ENCODE data around the gene GALNT11. TPM values are rescaled to one million over a fixed set of nuclear protein-coding genes. Genes with fewer than 3 reads are reported as not detected.
A peak's percentile ranks its signal among the peaks of the same experiment; 100 is the strongest.

The GALNT11 gene
- total RNA-seq (2011; cell fraction: chromatin; rRNA removed; ENCODE audit: low replicate concordance): 71.2 and 136 TPM in 2 replicates
- total RNA-seq (2011; cell fraction: nucleolus; rRNA removed): 40.0 and 46.1 TPM in 2 replicates
- total RNA-seq (2011; cell fraction: nucleoplasm; rRNA removed): 82.1 and 111 TPM in 2 replicates
- total RNA-seq (2014; rRNA removed): 30.0 and 30.7 TPM in 2 replicates
- 33.3 and 36.5 TPM in 2 replicates for total RNA-seq (2014; rRNA removed; fragmentation: Illumina TruSeq; extraction: Trizol)
- total RNA-seq (2015; rRNA removed; fragmentation: Illumina TruSeq; extraction: Trizol): 35.4 and 36.5 TPM in 2 replicates
- total RNA-seq (2021): 27.9 and 28.1 TPM in 2 replicates
- 37.3 and 59.5 TPM in 2 replicates for polyA plus RNA-seq (2011; rRNA removed)
- 25.0 and 30.5 TPM in 2 replicates for polyA plus RNA-seq (2011; cell fraction: cytosol; rRNA removed)
- 29.8 and 29.9 TPM in 2 replicates for polyA plus RNA-seq (2011; cell fraction: nucleus; rRNA removed)
- polyA plus RNA-seq (2012): 26.6 and 33.6 TPM in 2 replicates
- 31.4 and 44.8 TPM in 2 replicates for polyA plus RNA-seq (2014; fragmentation: Illumina TruSeq; extraction: Trizol)
- 10 to 100 TPM in 1 of 2 experiments, 1 to 10 TPM in 1; 8.2 to 11.1 TPM for polyA plus RNA-seq (2014; fragmentation: Nextera tagmentation; extraction: Ambion mirVana)
- 35.5 and 37.9 TPM in 2 replicates for polyA plus RNA-seq (2014; rRNA removed)
- 36.9 and 43.0 TPM in 2 replicates for polyA minus RNA-seq (2011; rRNA and poly(A)+ RNA removed)
- 17.2 and 19.9 TPM in 2 replicates for polyA minus RNA-seq (2011; cell fraction: cytosol; rRNA and poly(A)+ RNA removed)
- 16.4 and 20.3 TPM in 2 replicates for polyA minus RNA-seq (2011; cell fraction: nucleus; rRNA and poly(A)+ RNA removed)
- Bru-seq, nascent RNA: percentile 80 among the genes with signal in this experiment
- BruChase-seq, experiment 1, labeled RNA remaining after a 2-hour chase: percentile 87 among the genes with signal in this experiment
- percentile 86 among the genes with signal in this experiment for BruChase-seq, experiment 2, labeled RNA remaining after a 6-hour chase
- long read RNA-seq, experiment 1, transcript GALNT11-205 (12 exons, 2,727 nt): major isoform, 54 of 122 reads
- long read RNA-seq, experiment 1, partial matches to known transcripts: 34 of 122 reads
- long read RNA-seq, experiment 1, other reads (novel, unspliced or antisense): 34 of 122 reads
- long read RNA-seq, experiment 2, transcript GALNT11-205 (12 exons, 2,727 nt): major isoform, 10 of 27 reads
- long read RNA-seq, experiment 2, partial matches to known transcripts: 11 of 27 reads
- long read RNA-seq, experiment 2, other reads (novel, unspliced or antisense): 6 of 27 reads
- long read RNA-seq, experiment 3, transcript GALNT11-205 (12 exons, 2,727 nt): major isoform, 19 of 37 reads
- long read RNA-seq, experiment 3, partial matches to known transcripts: 6 of 37 reads
- long read RNA-seq, experiment 3, other reads (novel, unspliced or antisense): 11 of 37 reads

DNA sequence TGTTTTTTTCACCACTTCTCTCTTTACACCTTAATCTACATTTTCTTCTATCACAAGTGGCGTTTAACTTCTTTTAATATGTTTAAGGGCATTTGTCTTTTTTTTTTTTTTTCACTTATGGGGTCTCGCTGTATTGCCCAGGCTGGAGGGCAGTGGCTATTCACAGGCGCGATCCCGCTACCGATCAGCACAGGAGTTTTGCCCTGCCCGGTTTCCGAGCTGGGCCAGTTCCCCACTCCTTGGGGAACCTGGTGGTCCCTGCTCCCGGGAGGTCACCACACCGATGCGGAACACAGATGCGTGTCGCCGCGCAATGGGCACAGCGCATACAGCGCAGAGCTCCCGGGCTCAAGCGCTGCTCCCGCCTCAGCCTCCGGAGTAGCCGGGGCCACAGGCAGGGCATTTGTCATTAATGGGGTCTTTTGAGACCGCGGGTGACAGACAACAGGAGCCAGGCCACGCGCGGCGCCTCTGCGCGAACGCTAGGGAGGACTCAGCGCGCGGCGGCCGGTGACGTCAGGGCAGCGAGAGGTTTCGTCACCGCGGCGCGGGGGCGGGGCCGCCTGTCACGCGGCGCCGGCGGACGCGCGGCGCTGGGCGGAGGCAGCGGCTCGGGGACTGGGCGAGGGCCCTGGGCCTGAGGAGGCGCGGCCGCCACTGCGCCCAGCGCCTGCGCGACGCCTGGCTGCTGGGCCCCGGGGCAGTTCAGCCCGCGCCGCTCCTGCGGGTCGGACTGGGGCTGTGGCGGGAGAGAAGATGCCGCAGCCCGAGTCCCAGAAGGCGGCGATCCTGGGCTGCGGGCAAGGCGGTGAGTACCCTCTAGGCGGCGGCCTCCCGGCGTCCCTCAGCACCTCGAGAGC, at the start of gene GALNT11:
Gene GALNT11, plus strand, starts transcription at position 598 of the 860 bp plus-strand sequence. CDS start 68,554 bp downstream, outside the sequence.
- Histone ChIP-seq H3K79me2 (ENCODE audit: control insufficient read depth, insufficient read depth, low read length) (peaks cover 9% of the 10 kb centered on the region), H3K4me3 (peak within 1 kb of the TSS; percentile 71), H3K27me3 (ENCODE audit: control insufficient read depth in 2 of 2, insufficient read depth in 2 of 2, low read length in 2 of 2) (peaks cover 4 to 13% of the 10 kb centered on the region in 2 experiments; a peak in 4 of 5 replicates), H3K4me2 (ENCODE audit: insufficient read depth, low read length) (peak within 1 kb of the TSS; percentile 95), H3K4me1 (replicated peaks in 1 of 2; ENCODE audit: control insufficient read depth in 2 of 2, insufficient read depth in 2 of 2, low read length in 2 of 2) (peaks cover 3 to 15% of the 10 kb centered on the region in 2 experiments; a peak in 3 of 5 replicates), H3K9ac (ENCODE audit: insufficient read depth in 1 of 2, low read depth in 2 of 2, low read length in 2 of 2) (peak within 1 kb of the TSS; percentile 83 to 94), H3K9me1 (ENCODE audit: control insufficient read depth, insufficient read depth, low read length) (no peaks in the 10 kb centered on the region), H4K20me1 (replicated peaks; ENCODE audit: control insufficient read depth, insufficient read depth, low read length) (no peaks in the 10 kb centered on the region), H2AFZ (ENCODE audit: low read depth, low read length) (peak within 1 kb of the TSS; percentile 99), H3K27ac (ENCODE audit: extremely low read depth, low read depth, low read length) (peak within 1 kb of the TSS; percentile 86), H3K9me3 (replicated peaks; ENCODE audit: control insufficient read depth, insufficient read depth, low read depth, low read length) (peaks cover 2% of the 10 kb centered on the region; the same call in 1 of the 2 replicates), H3K36me3 (ENCODE audit: control insufficient read depth, insufficient read depth, low read length) (peaks cover 12% of the 10 kb centered on the region; the same call in 2 of the 3 replicates)
- BruUV-seq (replicated peaks): TSS peak; percentile 97
- intact Hi-C loops (cut with micrococcal nuclease) (loop anchor here (5.0 kb wide), 1 partner anchor 33 kb away; no protein-coding TSS in a partner anchor), in situ Hi-C loops (cut with MboI) (no loop called here)
- POLR2A ChIA-PET: interaction anchor here (0.6 to 0.7 kb wide), 3 partner anchors 14 to 391 kb away, joined by 3 read pairs; no protein-coding TSS in a partner anchor
- DNase-seq (ENCODE audit: extremely low read depth in 1 of 4, low spot score in 3 of 4) (peak; percentile 97 to 99 (median 98)), FAIRE-seq (peak; percentile 11), ATAC-seq (peak; percentile 99)
- CTCF ChIA-PET (ENCODE audit: low intra/inter-chr PET ratio): interaction anchor here (0.6 to 0.7 kb wide), 3 partner anchors 119 to 636 kb away, joined by 3 to 5 read pairs (median 4); no protein-coding TSS in a partner anchor
- WGBS (ENCODE audit: insufficient coverage, low coverage, missing lambda C conversion rate): 7% methylated on average over 75 of the region's 84 CpGs
- TF ChIP-seq, protein P1, sequence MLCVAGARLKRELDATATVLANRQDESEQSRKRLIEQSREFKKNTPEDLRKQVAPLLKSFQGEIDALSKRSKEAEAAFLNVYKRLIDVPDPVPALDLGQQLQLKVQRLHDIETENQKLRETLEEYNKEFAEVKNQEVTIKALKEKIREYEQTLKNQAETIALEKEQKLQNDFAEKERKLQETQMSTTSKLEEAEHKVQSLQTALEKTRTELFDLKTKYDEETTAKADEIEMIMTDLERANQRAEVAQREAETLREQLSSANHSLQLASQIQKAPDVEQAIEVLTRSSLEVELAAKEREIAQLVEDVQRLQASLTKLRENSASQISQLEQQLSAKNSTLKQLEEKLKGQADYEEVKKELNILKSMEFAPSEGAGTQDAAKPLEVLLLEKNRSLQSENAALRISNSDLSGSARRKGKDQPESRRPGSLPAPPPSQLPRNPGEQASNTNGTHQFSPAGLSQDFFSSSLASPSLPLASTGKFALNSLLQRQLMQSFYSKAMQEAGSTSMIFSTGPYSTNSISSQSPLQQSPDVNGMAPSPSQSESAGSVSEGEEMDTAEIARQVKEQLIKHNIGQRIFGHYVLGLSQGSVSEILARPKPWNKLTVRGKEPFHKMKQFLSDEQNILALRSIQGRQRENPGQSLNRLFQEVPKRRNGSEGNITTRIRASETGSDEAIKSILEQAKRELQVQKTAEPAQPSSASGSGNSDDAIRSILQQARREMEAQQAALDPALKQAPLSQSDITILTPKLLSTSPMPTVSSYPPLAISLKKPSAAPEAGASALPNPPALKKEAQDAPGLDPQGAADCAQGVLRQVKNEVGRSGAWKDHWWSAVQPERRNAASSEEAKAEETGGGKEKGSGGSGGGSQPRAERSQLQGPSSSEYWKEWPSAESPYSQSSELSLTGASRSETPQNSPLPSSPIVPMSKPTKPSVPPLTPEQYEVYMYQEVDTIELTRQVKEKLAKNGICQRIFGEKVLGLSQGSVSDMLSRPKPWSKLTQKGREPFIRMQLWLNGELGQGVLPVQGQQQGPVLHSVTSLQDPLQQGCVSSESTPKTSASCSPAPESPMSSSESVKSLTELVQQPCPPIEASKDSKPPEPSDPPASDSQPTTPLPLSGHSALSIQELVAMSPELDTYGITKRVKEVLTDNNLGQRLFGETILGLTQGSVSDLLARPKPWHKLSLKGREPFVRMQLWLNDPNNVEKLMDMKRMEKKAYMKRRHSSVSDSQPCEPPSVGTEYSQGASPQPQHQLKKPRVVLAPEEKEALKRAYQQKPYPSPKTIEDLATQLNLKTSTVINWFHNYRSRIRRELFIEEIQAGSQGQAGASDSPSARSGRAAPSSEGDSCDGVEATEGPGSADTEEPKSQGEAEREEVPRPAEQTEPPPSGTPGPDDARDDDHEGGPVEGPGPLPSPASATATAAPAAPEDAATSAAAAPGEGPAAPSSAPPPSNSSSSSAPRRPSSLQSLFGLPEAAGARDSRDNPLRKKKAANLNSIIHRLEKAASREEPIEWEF (CRISPR knock-in tag; IDR thresholded peaks at IDR 0.05): no peak
- TF ChIP-seq SRF (CRISPR knock-in tag; IDR thresholded peaks at IDR 0.05) (peak in 1 of 2 experiments; percentile 35; a peak in 2 of 4 replicates), CREB1 (IDR thresholded peaks at IDR 0.05) (peak; percentile 98), CREB1 (CRISPR knock-in tag; IDR thresholded peaks at IDR 0.05) (peak; percentile 96), TRIM28 (IDR thresholded peaks at IDR 0.05) (no peak)
- TF ChIP-seq, protein P2, sequence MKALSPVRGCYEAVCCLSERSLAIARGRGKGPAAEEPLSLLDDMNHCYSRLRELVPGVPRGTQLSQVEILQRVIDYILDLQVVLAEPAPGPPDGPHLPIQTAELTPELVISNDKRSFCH (CRISPR knock-in tag; IDR thresholded peaks at IDR 0.05): no peak
- TF ChIP-seq, protein P2 (tag; IDR thresholded peaks at IDR 0.05): peak; percentile 68; the same call in 1 of the 2 replicates
